Measurements from ENCODE around the gene DCP1B.

- TF ChIP-seq EZH2phosphoT487 (conservative IDR thresholded peaks at IDR 0.05; ENCODE audit: low read length): no peak
- TF ChIP-seq, protein P1, sequence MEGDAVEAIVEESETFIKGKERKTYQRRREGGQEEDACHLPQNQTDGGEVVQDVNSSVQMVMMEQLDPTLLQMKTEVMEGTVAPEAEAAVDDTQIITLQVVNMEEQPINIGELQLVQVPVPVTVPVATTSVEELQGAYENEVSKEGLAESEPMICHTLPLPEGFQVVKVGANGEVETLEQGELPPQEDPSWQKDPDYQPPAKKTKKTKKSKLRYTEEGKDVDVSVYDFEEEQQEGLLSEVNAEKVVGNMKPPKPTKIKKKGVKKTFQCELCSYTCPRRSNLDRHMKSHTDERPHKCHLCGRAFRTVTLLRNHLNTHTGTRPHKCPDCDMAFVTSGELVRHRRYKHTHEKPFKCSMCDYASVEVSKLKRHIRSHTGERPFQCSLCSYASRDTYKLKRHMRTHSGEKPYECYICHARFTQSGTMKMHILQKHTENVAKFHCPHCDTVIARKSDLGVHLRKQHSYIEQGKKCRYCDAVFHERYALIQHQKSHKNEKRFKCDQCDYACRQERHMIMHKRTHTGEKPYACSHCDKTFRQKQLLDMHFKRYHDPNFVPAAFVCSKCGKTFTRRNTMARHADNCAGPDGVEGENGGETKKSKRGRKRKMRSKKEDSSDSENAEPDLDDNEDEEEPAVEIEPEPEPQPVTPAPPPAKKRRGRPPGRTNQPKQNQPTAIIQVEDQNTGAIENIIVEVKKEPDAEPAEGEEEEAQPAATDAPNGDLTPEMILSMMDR (IDR thresholded peaks at IDR 0.05; ENCODE audit: insufficient read depth, low read length, poor library complexity, severe bottlenecking): no peak
Observed at GRCh38 chr12:1977588-1977987, 26.7 kb downstream of the DCP1B start.

Measured in SU-DHL-6 (cell line).